Thyroid gland (tissue), 4 donors: Measurements from ENCODE around the gene NOL12.

Experiments used
- CTCF ChIP-seq, 6 experiments: fragments of 200-600 bp in 3 of 6; fragments of 450-650 bp in 3 of 6; sonication (generic) in 3 of 6; IDR thresholded peaks; one replicate each; pipeline ENCODE4 v1.5.1; 2016 to 2019; ENCODE audit warnings: antibody characterized with exemption in 6 of 6, mild to moderate bottlenecking in 2 of 6, inconsistent platforms in 1 of 6, moderate library complexity in 1 of 6
- POLR2A ChIP-seq, 2 donors: fragments of 450-650 bp; IDR thresholded peaks; one replicate each; pipeline ENCODE4 v1.6.1; 2017; ENCODE audit warnings: antibody characterized with exemption in 2 of 2, mild to moderate bottlenecking in 2 of 2, moderate library complexity in 1 of 2

GRCh38 chr22:37739611-37740049 is 53.5 kb downstream of the NOL12 start:
- TF ChIP-seq POLR2A (IDR thresholded peaks at IDR 0.05) (no peak), CTCF (IDR thresholded peaks at IDR 0.05) (no peak)
